Colonic mucosa (tissue), 4 donors: ENCODE measurements around the gene KDM4C. TPM values are rescaled to one million over a fixed set of nuclear protein-coding genes. Genes with fewer than 3 reads are reported as not detected.

Experiments
- DNase-seq: peaks from one replicate; pipeline ENCODE4 v3.0.0-alpha.2; 2020
- H3K27ac ChIP-seq: fragments of 200-600 bp; one replicate; pipeline ENCODE4 v1.8.0; 2021
- H3K27me3 ChIP-seq: fragments of 200-600 bp; one replicate; pipeline ENCODE4 v1.8.0; 2021
- H3K36me3 ChIP-seq: fragments of 200-600 bp; one replicate; pipeline ENCODE4 v1.8.0; 2021
- H3K4me1 ChIP-seq: fragments of 200-600 bp; one replicate; pipeline ENCODE4 v1.8.0; 2021; ENCODE audit warnings: mild to moderate bottlenecking
- H3K4me3 ChIP-seq: fragments of 200-600 bp; one replicate; pipeline ENCODE4 v1.8.0; 2021
- H3K9ac ChIP-seq, 2 donors: one replicate each; pipeline ENCODE4 v1.7.0; 2013; ENCODE audit warnings: control low read depth in 2 of 2, low read depth in 2 of 2, low read length in 2 of 2
- H3K9me3 ChIP-seq: fragments of 200-600 bp; one replicate; pipeline ENCODE4 v1.8.0; 2021
- CTCF ChIP-seq: fragments of 200-600 bp; IDR thresholded peaks from one replicate; pipeline ENCODE4 v1.8.0; 2022; ENCODE audit warnings: antibody characterized with exemption, mild to moderate bottlenecking
- intact Hi-C: fragments of 100-400 bp; cut with DNase I; formaldehyde crosslinking; loops from one replicate; pipeline ENCODE4 v1.14.1; 2022
- total RNA-seq, 2 donors: library from RNA; stranded (reverse); fragmentation: NEBNext Ultra II Directional in 1 of 2; extraction: Animal tissue kit (Norgen Biotek cat#: 25700) in 1 of 2; gene quantifications; one replicate each; pipeline ENCODE4 v1.2.1, GENCODE V29; 2021
- donor health status: healthy.
- donor health status: DM: no; HTN: no; CAD: no.
- donor health status: DM: no; HTN: no; CAD: no.

The KDM4C gene
- total RNA-seq, 2 donors from 2014 or later, result 37.3 to 42.0 TPM

- Histone ChIP-seq H3K27me3 (no peaks in the 10 kb centered on the region), H3K4me1 (no peaks in the 10 kb centered on the region), H3K4me3 (no peak overlapping the region), H3K36me3 (no peaks in the 10 kb centered on the region), H3K27ac (no peak overlapping the region), H3K9ac (no peak overlapping the region), H3K9me3 (no peaks in the 10 kb centered on the region)
- no peak for DNase-seq
- no peak for TF ChIP-seq CTCF
- intact Hi-C loops, result no loop called here
These were observed 111.5 kb downstream of the KDM4C start for GRCh38 chr9:6869081-6869948.

- intact Hi-C loops, result no loop called here
- Histone ChIP-seq H3K9ac (no peak overlapping the region), H3K4me3 (no peak overlapping the region), H3K27me3 (no peaks in the 10 kb centered on the region), H3K27ac (no peak overlapping the region), H3K9me3 (no peaks in the 10 kb centered on the region), H3K4me1 (no peaks in the 10 kb centered on the region), H3K36me3 (no peaks in the 10 kb centered on the region)
- no peak for DNase-seq
- TF ChIP-seq CTCF, result no peak
These were observed 112.4 kb downstream of the KDM4C start for GRCh38 chr9:6870149-6870548.

- TF ChIP-seq CTCF, result no peak
- intact Hi-C loops, result no loop called here
- Histone ChIP-seq H3K36me3 (no peaks in the 10 kb centered on the region), H3K4me1 (no peaks in the 10 kb centered on the region), H3K9ac (no peak overlapping the region), H3K9me3 (no peaks in the 10 kb centered on the region), H3K27me3 (no peaks in the 10 kb centered on the region), H3K27ac (no peak overlapping the region), H3K4me3 (no peak overlapping the region)
- no peak for DNase-seq
These were observed 113.1 kb downstream of the KDM4C start for GRCh38 chr9:6870650-6871477.

GRCh38 chr9:6873857-6874256, 116.1 kb downstream of the KDM4C start:
- Histone ChIP-seq H3K27me3 (no peaks in the 10 kb centered on the region), H3K36me3 (no peaks in the 10 kb centered on the region), H3K9me3 (no peaks in the 10 kb centered on the region), H3K9ac (no peak overlapping the region), H3K4me1 (no peaks in the 10 kb centered on the region), H3K4me3 (no peak overlapping the region), H3K27ac (no peak overlapping the region)
- no peak for TF ChIP-seq CTCF
- DNase-seq, result no peak
- intact Hi-C loops, result no loop called here

GRCh38 chr9:6876195-6876894, 118.6 kb downstream of the KDM4C start:
- no peak for TF ChIP-seq CTCF
- intact Hi-C loops, result no loop called here
- no peaks in the 10 kb centered on the region for H3K27me3 ChIP-seq
- DNase-seq, result no peak
- no peaks in the 10 kb centered on the region for H3K9me3 ChIP-seq
- no peak overlapping the region for H3K27ac ChIP-seq
- H3K9ac ChIP-seq, result no peak overlapping the region
- no peaks in the 10 kb centered on the region for H3K4me1 ChIP-seq
- no peak overlapping the region for H3K4me3 ChIP-seq
- no peaks in the 10 kb centered on the region for H3K36me3 ChIP-seq
